ENCODE data around the gene LY6G6C.
A peak's percentile ranks its signal among the peaks of the same experiment; 100 is the strongest.

The LY6G6C gene

GRCh38 chr6:31687321-31687720 is 34.2 kb downstream of the LY6G6C start:
- no peak for DNase-seq (ENCODE audit: extremely low read depth in 1 of 2, low read depth in 1 of 2)

DNA sequence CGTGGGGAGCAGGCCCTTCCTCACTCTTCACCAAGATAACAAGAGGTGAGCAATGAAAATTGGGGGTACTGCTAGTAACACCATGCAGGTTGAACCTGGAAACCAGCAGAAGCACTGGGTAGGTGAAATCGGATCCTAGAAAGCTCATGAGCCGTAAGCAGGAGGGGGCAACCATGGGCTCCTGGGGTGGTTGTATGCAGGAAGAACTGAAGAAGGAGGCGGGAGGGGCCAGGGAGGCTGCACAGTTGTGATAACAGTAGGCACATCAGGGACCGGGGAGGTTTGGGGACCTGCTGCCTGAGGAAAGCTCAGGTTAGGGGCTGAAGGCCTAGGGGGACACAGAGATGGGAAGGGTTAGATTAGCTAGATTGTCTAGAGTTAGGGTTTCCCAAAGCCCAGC is 35.1 kb downstream of the LY6G6C start:
- DNase-seq (ENCODE audit: extremely low read depth in 1 of 2, low read depth in 1 of 2) = no peak

GRCh38 chr6:31683591-31683990 is 38.0 kb downstream of the LY6G6C start:
- DNase-seq (ENCODE audit: extremely low read depth in 1 of 2, low read depth in 1 of 2) = no peak

GRCh38 chr6:31681135-31681671 is 40.3 kb downstream of the LY6G6C start:
- peak in 1 of 2 donors; percentile 29 for DNase-seq (ENCODE audit: extremely low read depth in 1 of 2, low read depth in 1 of 2)

GRCh38 chr6:31680226-31681134 is 41.1 kb downstream of the LY6G6C start, which contains the start of gene LY6G5C:
TSS of gene LY6G5C (minus strand) at chr6:31681067. CDS start at chr6:31680373, 694 bp downstream.
- peak in 1 of 2 donors; percentile 35 for DNase-seq (ENCODE audit: extremely low read depth in 1 of 2, low read depth in 1 of 2)

- DNase-seq (ENCODE audit: extremely low read depth in 1 of 2, low read depth in 1 of 2) = no peak
These were observed 43.6 kb downstream of the LY6G6C start for GRCh38 chr6:31677955-31678354.

GRCh38 chr6:31676904-31677303 is 44.6 kb downstream of the LY6G6C start:
- DNase-seq (ENCODE audit: extremely low read depth in 1 of 2, low read depth in 1 of 2) = no peak

DNA sequence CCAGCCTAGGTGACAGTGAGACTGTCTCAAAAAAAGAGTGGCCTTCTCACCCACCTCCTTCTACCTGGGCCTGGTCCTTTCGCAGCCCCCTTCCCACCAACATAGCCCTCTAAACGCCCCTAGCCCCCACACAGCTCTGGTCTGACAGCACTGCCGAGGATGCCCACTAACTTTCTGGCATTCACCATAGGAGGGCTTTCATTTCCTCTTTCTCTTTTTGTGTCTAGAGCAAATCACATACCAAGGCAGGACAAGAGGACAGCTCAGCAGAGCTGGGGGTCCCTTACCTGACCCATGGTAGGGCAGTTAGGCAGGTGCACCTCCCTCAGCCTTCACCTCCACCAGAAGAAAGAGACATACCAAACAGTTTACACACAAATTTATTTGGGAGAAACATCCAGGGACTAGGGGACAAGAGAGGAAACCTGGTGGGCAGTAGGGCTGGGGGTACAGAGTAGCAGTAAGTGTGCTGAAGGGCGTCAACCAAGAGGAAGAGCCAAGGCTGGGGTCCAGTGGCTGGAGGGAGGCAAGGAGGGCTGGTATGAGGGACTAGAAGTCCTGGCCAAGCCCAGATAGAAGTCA is 45.1 kb downstream of the LY6G6C start:
- DNase-seq (ENCODE audit: extremely low read depth in 1 of 2, low read depth in 1 of 2) = no peak

DNA sequence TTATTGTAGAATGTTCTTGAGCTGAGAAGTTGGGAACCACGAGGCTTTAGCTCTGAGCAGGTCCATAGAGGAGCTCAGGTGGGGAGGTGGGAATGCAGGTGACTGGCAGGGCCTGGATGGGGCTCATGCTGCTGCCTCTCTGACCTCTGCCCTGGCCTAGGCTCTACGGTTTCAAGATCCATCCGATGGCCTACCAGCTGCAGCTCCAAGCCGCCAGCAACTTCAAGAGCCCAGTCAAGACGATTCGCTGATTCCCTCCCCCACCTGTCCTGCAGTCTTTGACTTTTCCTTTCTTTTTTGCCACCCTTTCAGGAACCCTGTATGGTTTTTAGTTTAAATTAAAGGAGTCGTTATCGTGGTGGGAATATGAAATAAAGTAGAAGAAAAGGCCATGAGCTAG is 51.9 kb downstream of the LY6G6C start, which contains the start of gene LY6G5B:
Gene LY6G5B, plus strand, starts transcription at position 301 of the 400 bp plus-strand sequence. CDS start 975 bp downstream, outside the sequence.
- no peak for DNase-seq (ENCODE audit: extremely low read depth in 1 of 2, low read depth in 1 of 2)

Data from stimulated activated CD8-positive, alpha-beta memory T cell treated with anti-CD3 and anti-CD28 coated beads, Interleukin-7, amount 100 ng/mL, for 48 hours (primary cell).